Activated CD4-positive, alpha-beta T cell treated with anti-CD3 and anti-CD28 coated beads, Interleukin-2, amount 50 U/mL, for 4 hours (primary cell): Measurements from ENCODE around the gene ITPRIPL2.

ENCODE experiments used
- DNase-seq, 2 experiments: peaks; one replicate each; pipeline ENCODE4 v3.0.0-alpha.2; 2020

The ITPRIPL2 gene

DNA sequence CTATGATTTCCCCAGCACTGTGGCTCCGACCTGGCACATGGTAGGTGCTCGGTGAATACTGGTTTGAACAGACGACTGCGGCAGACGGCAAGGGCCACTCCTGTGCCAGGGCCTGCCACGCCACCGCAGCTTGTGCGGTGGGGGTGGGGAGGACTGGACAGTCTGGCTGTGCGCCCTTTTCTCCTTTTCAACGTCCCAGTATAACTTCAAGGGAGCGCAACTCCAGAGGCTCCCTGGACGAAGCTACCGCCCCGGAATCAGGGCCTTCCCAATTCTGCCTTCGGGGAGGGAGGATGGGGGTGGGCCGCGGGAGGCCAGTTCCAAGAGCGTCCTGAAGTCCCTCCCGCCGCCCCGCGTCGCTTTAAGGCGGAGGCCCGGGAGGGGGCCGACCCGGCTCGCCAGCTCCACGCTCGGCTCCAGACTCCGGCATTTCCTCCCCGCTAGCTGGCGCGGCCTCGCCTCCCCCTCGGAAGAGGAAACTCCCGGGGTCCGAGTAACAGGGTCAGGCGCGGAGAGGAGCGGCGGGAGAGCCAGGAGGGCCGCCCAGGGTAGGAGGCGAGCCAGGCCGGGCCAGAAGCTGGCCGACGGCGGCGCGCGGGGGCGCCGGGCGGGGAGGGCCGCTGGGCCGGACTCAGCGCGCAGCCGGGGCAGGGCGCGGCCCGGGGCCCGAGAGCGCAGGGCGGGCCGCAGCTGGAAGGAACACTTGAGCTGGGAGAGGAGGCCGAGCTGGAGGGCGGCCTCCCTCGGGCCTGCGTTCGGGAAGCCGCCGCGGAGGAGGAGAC is at the start of gene ITPRIPL2:
Gene ITPRIPL2 (plus strand): TSS at position 388 of the 782 bp plus-strand sequence. CDS start 498 bp downstream, outside the sequence.
- DNase-seq: no peak

DNA sequence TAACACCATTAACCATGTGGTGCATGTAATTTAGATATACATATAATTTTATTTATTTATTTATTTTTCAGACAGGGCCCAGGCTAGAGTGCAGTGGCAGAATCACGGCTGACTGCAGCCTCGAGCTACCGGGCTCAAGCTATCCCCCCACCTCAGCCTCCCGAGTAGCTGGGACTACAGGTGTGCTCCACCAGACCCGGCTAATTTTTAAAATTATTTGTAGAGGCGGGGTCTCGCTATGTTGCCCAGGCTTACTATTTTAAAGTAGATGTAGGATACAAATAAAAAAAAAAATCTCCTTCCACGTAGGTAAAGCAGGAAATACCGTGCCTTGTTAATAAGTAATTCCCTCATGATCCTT is 46.8 kb upstream of the ITPRIPL2 start:
- DNase-seq: no peak

DNA sequence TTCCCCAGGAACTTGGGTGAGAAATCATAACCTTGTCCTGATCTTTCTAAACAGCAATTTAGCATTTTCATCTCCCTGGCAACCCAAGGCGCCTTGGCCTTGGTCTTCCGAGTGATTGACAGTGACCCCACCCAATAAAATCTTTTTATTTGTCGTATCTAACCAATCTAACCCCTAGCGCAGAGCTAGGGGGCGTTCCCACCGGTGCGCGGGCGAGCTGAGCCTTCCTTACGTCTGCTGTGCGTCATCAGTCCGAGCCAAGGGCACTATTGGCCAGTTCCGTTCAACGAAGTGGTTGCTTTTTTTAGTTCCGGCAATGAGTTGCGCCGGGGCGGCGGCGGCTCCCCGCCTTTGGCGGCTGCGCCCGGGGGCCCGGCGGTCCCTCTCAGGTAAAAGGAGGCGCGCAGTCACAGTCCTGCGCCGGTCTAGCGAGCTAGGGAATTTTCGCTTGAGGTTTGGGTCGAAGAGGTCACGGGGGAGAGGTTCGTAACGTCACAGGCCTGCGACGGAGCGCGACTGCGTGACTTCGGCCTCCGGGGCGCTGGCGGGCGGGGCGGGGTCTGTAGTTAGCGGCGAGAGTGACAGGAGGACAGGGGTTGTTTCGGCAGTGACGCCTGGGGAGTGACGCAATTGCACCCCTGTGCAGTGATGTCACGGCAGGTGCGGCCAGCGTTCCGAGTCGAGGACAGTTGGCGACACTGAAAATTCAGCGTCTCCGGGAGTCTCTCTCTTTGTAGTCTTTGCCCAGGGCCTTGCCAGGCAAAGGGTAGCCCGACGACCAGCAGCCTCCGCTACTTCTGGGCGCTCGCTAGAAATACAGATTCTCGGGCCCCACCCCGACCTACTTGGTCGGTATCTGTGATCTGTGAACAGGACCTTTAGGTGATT is 46.2 kb upstream of the ITPRIPL2 start, which contains the start of gene COQ7:
Gene COQ7 (plus strand): TSS at position 266 of the 888 bp plus-strand sequence. CDS start 51 bp downstream, at position 317.
- DNase-seq: peak; percentile 98

DNA sequence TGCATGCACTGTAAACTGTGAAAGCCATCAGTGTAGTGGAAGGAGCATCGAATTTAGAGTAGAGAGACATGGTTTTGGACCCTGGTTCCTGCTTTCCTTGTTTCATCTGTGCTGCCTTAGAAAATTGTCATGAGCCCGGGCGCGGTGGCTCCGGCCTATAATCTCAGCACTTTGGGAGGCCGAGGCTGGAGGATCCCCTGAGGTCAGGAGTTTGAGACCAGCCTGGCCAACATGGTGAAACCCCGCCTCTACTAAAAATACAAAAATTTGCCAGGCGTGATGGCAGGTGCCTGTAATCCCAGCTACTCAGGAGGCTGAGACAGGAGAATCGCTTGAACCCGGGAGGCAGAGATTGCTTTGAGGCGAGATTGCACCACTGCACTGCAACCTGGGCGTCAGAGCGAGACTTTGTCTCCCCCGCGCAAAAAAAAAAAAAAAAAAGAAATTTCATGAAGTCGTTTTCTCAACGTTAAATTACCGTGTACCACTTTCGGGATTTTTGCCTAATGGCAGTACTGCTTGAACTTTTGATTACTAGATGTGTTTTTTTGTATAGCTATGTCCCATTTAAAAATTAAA is 45.4 kb upstream of the ITPRIPL2 start:
- no peak for DNase-seq

DNA sequence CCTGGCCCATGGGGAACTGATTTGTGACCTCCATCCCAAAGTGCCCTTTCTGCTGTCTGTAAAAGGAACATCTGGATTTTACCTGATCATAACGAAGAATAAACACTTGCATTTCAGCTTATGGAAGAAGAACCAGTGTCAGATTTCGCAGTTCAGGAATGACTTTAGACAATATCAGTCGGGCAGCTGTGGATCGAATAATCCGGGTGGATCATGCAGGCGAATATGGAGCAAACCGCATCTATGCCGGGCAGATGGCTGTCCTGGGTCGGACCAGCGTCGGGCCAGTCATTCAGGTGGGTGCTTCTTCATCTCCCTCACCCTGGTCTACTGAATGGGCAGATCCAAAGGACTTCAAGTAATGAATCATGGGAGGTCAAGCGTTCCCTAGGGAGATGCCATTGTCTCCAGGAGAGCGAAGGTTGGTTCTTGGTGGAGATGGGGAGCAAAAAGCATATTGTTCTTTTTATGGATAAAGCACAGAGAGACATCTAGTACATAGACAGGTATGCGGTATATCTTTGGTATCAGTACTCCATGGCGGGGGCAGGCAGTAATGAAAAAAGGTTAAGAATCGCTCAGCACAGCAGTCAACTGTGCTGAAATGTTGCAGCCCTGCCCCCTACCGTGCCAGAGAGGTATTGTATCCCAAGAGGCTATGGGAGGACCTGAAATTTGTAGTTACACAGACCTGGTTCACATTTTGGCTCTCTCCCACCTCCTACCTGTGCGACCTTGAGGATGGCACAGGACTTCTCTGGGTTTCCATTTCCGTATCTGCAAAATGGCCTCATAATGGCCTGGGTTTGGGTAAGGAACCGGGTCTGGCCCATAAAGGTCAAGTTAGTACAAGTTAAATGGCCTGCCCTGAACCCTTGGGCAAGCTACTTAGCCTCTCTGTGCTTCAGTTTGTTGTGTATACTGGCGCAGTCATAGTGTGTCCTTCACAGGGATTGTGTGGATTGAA is 41.7 kb upstream of the ITPRIPL2 start:
- DNase-seq: peak; percentile 49 to 50

DNA sequence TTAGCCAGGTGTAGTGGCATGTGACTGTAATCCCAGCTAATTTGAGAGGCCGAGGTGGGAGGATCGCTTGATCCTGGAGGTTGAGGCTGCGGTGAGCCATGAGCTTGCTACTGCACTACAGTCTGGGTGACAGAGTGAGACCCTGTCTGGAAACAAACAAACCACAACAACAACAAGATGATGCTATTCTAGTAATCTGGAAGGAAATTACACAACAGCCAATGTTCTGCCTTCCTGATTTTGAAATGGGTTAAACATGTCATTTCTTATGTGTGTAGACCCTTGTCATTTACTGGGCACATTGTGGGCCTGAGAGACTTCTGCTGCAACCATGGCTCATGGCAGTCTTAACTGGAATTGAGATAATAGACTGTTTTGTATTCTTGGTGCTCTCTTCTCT is 40.4 kb upstream of the ITPRIPL2 start:
- no peak for DNase-seq

DNA sequence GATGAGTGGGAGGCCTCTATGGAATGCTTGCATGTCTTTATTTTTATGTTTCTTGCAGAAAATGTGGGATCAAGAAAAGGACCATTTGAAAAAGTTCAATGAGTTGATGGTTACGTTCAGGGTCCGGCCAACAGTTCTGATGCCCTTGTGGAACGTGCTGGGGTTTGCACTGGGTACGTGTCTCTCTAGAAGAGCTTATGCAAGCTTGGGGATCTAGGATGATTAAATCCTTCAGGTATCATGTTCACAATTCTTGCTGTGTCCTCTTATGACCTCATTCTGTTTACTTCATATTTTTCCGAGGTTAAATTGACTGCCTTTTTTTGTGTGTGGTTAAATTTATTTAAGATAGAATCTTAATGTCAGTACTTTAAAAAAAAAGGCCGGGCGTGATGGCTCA is 39.9 kb upstream of the ITPRIPL2 start:
- DNase-seq: no peak

DNA sequence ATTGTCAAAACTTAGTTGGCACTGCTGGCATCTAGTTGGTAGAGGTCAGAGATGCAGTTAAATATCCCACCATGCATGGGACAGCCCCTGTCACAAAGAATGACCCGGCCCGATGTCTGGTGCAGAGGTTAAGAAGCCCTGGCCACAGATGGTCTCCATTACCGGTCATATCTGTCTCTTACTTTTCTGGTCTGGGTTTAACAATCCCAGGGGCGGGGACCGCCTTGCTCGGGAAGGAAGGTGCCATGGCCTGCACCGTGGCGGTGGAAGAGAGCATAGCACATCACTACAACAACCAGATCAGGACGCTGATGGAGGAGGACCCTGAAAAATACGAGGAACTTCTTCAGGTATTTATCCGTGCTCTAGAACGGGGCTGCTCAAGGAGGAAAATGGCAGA is 38.3 kb upstream of the ITPRIPL2 start:
- no peak for DNase-seq

DNA sequence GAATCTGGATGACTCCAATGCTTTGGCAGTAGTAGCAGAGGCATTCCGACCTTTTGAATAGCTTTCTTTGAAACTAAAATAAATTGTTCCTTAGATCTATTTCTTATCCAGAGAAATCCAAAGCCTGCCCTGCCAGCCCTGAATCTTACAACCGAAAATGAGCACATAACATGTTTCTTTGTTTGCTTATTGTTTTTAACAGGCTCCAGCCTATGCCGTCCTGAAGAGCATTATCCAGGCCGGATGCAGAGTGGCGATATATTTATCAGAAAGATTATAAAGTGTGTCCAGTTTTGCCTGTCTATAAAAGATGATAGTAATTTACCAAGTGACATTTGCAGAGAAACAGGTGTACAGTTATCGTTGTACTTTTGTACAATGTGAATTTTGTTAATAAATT is 35.9 kb upstream of the ITPRIPL2 start:
- no peak for DNase-seq

DNA sequence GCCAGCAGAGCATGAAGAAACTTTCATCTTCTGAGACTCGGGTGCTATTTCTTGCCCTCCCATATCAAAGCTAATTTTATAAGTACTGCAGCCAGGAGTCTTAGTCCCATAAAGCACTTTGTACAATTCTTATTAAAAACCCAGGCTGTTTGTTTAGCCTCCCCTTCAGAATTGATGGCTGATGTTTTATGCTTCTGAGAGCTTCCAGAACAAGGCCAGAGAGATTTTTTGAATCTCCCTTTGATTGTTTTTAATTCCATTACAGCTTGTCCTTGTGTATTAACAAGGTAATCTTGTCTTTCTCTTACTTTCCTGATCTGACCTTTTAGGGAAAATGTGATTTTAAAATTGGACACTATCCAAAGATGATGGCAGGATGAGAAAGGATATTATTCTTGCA is 30.1 kb upstream of the ITPRIPL2 start:
- DNase-seq: no peak

DNA sequence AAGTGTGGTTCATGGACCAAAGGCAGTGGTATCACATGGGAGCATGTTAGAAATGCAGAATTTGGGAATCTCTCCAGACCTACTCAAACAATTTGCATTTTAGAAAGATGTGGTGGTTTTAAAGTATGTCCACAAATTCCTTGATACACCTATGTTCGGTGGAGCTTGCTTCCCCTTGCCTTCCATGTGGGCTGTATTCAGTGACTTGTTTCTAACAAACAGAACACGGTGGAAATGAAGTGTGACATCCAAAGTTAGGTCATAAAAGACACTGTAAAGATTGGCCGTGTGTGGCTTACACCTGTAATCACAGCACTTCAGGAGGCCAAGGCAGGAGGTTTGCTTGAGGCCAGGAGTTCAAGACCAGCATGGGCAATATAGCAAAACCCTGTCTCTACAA is 29.6 kb upstream of the ITPRIPL2 start:
- DNase-seq: no peak

DNA sequence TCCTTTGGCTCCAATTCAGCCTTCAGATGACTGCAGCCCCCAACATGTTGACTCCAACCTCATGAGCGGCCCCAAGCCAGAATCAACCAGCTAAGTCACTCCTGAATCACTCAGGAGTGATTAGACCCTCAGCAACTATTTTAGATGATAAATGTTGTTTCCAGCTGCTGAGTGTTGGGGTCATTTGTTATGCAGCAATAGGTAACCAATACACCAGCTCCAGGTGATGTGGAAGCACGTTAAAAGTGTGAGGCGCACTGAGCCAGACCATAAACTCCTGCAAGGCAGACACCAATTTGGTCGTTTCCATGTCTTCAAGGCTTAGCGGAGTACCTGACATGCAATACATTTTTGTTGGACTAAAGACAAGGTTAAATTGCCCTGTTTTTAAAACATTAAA is 28.9 kb upstream of the ITPRIPL2 start:
- DNase-seq: no peak

DNA sequence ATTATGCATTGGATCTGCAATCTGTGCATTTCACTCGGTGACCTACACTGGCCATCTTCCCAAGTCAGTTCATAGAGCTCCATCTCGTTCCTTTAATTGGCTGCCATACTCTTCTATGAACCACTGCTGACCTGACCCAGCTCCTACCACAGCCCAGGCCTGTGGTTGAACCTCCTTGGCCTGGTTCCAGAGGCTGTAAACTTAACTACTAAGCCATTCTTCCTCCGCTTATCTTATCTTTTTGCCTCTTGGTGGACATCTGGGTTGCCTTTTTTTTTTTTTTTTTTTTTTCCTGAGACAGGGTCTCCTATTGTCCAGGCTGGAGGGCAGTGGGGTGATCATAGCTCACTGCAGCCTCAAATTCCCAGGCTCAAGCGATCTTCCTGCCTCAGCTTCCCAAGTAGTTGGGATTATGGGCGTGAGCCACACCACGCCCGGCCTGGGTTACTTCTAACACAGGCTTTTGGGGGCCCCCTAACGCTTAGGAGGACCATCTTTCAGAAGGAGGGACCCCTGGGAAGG is 28.0 kb upstream of the ITPRIPL2 start:
- no peak for DNase-seq

DNA sequence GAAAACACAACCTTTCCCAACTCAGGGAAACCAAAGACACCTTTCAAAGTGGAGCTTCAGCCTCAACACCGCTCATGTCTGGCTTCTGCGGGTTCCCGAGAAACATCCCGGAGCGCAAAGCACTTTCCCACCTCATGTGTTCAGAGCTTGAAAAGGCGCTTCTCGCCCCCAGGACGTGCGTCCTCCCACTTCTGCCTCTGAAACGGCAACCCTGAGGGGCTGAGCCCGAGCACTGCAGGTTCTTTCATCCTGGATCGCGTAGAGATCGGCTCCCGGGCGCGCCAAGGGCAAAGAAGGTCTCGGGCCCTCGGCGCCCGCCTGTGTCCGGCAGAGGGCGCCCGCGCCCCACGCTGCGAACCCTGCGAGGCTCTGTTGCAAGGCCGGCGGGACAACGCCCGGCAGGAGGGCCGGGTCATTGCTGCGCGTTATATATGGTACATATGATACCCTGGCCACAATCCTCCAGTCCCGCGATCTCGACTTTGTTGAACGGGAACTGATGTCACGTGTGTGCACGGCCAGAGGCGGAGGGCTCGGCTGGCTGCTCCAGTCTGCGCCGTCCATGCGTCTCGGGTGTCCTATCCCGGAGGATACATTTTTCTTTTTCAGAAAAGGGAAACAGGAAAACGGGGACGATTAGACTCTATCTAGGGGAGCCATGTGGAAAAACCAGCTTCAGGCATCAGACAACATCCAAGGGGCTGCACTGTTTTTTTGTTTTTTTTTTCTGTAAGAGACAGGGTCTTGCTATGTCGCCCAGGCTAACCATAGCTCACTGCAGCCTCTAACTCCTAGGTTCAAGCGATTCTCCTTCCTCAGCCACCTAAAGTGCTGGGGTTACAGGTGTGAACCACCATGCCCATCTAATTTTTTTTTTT is 27.2 kb upstream of the ITPRIPL2 start:
- DNase-seq: peak; percentile 64 to 69

DNA sequence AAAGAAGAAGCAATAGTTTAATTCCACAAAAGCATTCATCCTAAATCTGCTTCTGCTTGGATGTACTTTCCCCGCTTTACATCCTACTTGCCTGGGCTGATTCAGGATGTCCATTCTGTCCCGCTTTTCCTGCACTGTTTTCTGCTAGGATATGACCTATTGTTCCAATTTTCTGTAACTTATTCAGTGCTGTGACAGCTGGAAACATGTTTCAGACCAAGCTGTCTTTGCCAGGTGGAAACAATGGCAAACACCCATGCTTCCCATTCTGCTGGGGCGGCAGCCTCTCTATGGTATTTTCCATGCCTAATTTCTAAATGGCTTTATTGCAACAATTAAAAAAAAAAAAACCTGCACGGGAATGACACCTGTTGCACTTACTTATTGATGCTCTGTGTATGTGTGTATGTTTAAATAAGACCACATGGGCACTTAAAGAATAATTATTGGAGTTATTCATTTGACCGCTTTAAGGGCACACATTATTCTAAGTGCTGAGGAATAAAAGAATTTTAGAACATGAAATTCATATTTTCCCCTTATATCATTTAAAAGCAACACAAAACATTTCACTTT is 25.3 kb upstream of the ITPRIPL2 start:
- DNase-seq: no peak

DNA sequence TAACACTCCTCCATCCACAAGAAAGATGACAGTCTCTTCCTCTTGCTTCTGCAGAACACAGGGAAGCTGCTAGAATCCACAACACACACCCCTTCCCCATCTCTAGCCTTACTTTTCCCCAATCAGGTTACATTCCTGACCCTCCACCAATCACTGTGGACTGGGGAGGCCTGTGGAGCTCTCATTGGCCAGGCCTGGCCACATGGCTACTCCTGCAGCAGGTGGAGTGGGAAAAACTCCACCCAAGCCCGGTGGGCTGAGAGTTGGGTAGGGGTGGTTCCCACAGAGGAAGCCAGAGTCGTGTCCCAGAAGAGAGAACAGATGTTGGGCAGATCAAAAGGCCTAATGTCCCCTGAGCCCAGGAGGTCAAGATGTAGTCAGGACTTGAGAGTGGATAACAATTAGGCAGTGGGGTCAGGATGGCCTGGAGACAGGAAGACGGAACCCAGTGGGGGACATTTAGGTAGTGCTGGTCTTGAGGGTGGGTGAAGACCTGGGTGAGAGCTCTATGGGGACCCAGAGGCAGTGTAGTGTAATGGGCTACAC is 24.3 kb upstream of the ITPRIPL2 start:
- no peak for DNase-seq

DNA sequence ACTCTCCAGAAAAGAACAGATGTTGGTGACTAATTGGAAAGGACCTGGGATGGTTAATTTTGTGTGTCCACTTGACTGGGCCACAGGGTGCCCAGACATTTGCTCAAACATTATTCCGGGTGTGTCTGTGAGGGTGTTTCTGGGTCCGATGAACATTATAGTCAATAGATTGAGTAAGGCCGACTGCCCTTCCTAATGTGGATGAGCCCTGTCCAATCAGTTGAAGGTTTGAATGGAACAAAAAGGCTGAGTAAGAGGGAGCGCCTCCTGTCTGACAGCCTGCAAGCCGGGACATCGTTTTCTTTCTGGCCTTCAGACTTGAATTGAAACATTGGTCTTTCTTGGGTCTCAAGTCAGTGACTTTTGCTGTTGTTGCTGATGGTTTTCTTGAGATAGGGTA is 22.8 kb upstream of the ITPRIPL2 start:
- DNase-seq: no peak

DNA sequence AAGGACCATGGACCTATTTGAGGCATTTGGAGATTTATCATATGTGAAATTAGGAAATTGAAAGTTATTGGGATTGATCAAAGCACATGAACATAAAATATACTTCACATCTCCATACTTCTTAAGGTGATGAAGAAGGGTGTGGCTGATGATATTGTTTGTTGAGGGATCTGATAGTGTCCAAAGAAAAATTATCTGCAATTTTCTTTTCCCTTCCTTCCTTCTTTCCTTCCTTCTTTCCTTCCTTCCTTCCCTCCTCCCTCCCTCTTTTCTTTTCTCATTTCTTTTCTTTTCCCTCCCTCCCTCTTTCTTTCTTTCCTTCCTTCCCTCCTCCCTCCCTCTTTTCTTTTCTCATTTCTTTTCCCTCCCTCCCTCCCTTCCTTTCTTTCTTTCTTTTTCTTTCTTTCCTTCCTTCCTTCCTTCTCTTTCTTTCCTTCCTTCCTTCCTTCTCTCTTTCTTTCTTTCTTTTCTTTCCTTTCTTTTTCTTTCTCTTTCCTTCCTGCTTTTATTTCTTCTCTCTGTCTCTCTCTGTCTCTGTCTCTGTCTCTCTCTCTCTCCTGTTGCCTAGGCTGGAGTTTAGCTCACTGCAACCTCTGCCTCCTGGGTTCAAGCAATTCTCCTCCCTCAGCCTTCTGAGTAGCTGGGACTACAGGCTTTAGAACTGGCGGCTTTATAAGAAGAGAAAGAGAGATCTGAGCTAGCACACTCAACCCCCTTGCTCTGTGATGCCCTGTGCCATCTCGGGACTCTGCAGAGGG is 20.9 kb upstream of the ITPRIPL2 start:
- no peak for DNase-seq
